Spinal cord (tissue), 10 donors: ENCODE data around the gene RBM18. TPM values are rescaled to one million over a fixed set of nuclear protein-coding genes. Genes with fewer than 3 reads are reported as not detected.

Experiments
- DNase-seq, 6 donors: peaks; one replicate each; pipeline versions ENCODE4 v3.0.0 to v3.0.0-alpha.2; 2013 to 2015; ENCODE audit warnings: low spot score in 6 of 6, low read depth in 4 of 6
- H3K27ac ChIP-seq: one replicate; pipeline ENCODE4 v1.5.1; 2013; ENCODE audit warnings: low read depth, low read length, control low read depth
- H3K27me3 ChIP-seq: one replicate; pipeline ENCODE4 v1.6.1; 2013; ENCODE audit warnings: low read length; ENCODE audit not compliant: control insufficient read depth, insufficient read depth
- H3K36me3 ChIP-seq: one replicate; pipeline ENCODE4 v1.6.1; 2013; ENCODE audit warnings: low read length; ENCODE audit not compliant: control insufficient read depth, insufficient read depth
- H3K4me1 ChIP-seq: one replicate; pipeline ENCODE4 v1.6.1; 2013; ENCODE audit warnings: low read length; ENCODE audit not compliant: control insufficient read depth, insufficient read depth
- H3K4me3 ChIP-seq: one replicate; pipeline ENCODE4 v1.5.1; 2013; ENCODE audit warnings: low read depth, low read length, control low read depth
- H3K9me3 ChIP-seq: one replicate; pipeline ENCODE4 v1.6.1; 2013; ENCODE audit warnings: low read length; ENCODE audit not compliant: control insufficient read depth, insufficient read depth
- WGBS: methylation state at CpG from one replicate; pipeline ENCODE4 v1.1.5; 2013; ENCODE audit warnings: missing lambda C conversion rate; ENCODE audit not compliant: insufficient coverage; 5-methylcytosine and 5-hydroxymethylcytosine counted together
- polyA plus RNA-seq, 2 donors: library from polyadenylated mRNA; unstranded; fragments of 120-200 nt; gene quantifications; one replicate each; pipeline ENCODE4 v1.2.1, GENCODE V29; 2013; ENCODE audit not compliant: insufficient read length in 2 of 2
- total RNA-seq, 2 donors: library from RNA; depleted of rRNA in 1 of 2; stranded (reverse); fragments of 120-200 nt in 1 of 2; fragments of >200 nt in 1 of 2; gene quantifications; one replicate each; pipeline versions ENCODE4 v1.2.3 to v1.2.4, GENCODE V29; 2013 to 2014
- donor health status: healthy.

The RBM18 gene
- total and polyA plus RNA-seq, 4 donors, result 14.4 to 32.7 (median 25.4) TPM

DNA sequence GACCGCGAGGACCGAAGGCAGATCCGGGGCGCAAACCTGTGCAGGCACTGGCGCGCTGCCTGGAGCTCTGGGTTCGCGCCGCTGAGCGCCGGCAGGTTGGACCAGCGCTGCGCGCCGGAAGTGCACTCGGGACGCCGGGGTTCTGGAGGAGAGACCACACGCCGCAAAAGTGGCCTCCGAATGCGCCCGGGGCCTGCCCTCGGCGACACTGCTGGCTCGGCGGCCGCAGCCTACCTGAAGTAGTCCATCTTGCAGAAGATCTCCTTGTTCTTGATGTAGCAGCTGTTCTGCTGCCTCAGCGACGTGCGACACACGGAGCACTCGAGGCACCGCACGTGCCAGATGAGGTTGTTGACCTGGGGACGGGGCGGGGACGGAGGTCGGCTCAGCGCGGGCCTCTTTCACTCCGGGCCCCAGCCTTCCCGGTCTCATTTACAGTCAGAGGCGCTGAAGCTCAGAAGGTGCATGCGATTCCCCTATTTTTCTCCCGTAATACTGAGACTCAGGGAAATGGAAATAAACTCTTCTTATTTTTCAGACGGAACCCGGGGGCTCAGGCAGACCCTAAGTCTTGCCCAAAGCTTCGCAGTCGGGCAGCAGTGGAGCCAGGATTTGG is 38.4 kb downstream of the RBM18 start:
- H3K27ac ChIP-seq, result no peak overlapping the region
- no peaks in the 10 kb centered on the region for H3K9me3 ChIP-seq
- no peak overlapping the region for H3K4me3 ChIP-seq
- no peaks in the 10 kb centered on the region for H3K36me3 ChIP-seq
- 3% methylated on average over 51 of the region's 51 CpGs for WGBS
- peak in 1 of 6 donors; percentile 33 for DNase-seq
- H3K27me3 ChIP-seq, result peaks cover 99% of the 10 kb centered on the region
- H3K4me1 ChIP-seq, result peaks cover 39% of the 10 kb centered on the region

DNA sequence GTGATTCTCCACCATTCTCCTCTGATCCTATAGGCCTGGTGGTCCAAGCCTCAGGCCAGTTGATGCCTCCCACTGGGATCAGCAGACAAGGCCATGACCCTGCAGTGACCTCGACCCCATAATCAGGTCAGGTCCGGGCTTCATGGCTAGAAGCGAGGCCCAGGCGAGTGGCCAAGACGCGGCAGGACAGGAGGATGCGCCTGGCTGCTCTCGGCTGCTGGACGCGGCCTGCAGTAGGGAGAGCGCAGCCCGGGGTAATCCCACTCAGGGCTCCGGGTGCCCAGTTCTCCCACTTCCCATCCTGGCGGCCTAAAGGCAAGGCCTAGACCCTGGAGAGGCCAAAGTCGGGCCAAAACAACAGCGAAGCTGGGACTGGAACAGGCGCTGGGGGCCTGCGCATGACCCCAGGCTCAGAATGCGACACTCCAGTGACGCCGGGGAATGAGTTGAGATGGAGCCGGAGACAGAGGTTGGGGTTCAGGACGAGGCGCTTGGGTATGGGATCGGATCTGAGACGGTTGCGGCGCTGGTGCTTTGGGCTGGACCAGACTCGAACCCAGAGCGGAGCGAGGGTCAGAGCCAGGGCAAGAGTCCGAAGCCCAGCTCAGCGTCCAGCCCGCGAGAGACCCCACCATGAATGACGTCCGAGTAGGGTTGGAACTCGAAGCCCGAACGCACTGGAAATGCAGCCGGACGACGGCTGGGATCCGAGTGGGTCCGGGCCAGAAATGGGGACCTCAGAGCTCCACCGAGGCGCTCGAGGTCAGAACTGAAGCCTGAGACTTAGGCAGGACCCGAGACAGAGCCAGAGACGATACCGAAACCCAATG is 39.1 kb downstream of the RBM18 start:
- H3K27me3 ChIP-seq, result peaks cover 99% of the 10 kb centered on the region
- no peaks in the 10 kb centered on the region for H3K36me3 ChIP-seq
- no peak for DNase-seq
- H3K4me1 ChIP-seq, result peaks cover 44% of the 10 kb centered on the region
- no peaks in the 10 kb centered on the region for H3K9me3 ChIP-seq
- H3K4me3 ChIP-seq, result no peak overlapping the region
- H3K27ac ChIP-seq, result no peak overlapping the region
- WGBS, result 8% methylated on average over 51 of the region's 51 CpGs

DNA sequence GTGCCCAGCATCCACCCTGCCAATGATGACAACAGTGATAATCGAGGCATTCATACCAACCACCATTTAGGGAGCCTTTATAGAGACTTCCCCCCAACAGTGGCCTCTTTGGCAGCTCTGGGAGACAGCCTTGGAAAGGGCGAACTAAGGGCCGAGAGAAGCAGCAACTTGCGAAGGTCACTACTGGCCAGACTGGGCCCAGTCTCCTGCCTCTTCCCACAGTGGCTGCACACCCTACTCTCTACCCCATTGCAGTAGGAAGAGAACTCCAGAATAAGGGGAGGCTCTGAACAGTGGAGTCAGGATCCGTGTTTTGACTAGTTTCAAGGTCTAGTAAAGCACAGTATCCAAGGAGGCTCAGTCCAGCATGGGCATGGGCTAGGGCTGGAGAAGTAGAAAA is 41.2 kb downstream of the RBM18 start:
- no peaks in the 10 kb centered on the region for H3K36me3 ChIP-seq
- WGBS, result 65% methylated on average over 2 of the region's 5 CpGs
- H3K27me3 ChIP-seq, result peaks cover 99% of the 10 kb centered on the region
- DNase-seq, result no peak
- no peak overlapping the region for H3K27ac ChIP-seq
- peaks cover 59% of the 10 kb centered on the region for H3K4me1 ChIP-seq
- no peak overlapping the region for H3K4me3 ChIP-seq
- no peaks in the 10 kb centered on the region for H3K9me3 ChIP-seq

DNA sequence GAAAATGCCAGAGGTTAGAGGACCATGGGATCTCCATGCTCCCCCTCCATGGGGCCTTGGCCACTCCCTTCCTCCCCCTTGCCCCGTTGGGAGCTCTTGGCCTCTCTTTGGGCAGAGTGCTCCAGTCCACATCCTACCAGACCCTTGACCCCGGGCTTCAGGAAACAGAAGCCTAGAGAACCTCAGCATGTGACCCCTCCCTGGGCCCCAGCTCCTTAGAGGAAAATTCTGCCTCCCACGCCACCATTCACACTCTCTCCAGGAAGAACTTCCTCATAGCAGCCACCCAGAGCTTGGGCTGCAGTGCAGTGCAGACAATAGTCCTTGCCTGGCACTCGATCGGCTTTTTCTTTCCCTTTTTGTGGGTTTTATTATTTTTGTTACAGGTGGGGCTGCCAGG is 41.8 kb downstream of the RBM18 start:
- H3K27ac ChIP-seq, result no peak overlapping the region
- H3K4me3 ChIP-seq, result no peak overlapping the region
- H3K27me3 ChIP-seq, result peaks cover 100% of the 10 kb centered on the region
- 13% methylated on average over 3 of the region's 5 CpGs for WGBS
- peaks cover 53% of the 10 kb centered on the region for H3K4me1 ChIP-seq
- H3K9me3 ChIP-seq, result no peaks in the 10 kb centered on the region
- H3K36me3 ChIP-seq, result no peaks in the 10 kb centered on the region
- no peak for DNase-seq

DNA sequence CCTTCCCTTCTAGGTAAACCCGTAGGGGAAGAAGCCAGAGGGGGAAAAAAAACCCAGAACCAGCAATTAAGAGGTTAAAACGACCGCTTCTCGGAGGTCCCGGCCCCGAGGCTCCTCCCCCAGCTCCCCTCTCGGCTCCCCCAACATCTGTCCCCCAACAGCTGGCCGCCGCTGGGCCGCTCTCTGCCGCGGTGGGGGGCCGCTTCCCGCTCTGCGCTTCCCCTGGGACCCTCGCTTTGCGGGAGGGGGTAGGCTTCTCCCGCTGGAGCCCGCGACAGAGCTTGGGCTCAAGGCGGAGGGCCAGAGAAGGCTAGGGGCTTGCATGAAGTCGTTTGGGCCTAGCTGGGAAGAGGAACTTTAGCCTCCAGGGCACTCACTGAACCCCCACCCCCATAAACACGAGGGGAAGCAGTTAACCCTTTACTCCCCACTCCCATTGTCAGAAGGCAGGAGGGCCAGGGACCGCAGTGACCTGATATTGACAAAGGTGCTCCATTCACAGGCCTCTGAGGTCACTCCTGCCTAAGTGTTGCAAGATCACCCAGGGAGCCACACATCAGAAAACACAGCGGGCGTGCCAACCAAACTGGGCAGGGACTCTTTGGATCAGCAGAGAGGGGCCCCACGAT is 43.3 kb downstream of the RBM18 start:
- DNase-seq, result no peak
- H3K9me3 ChIP-seq, result no peaks in the 10 kb centered on the region
- peaks cover 100% of the 10 kb centered on the region for H3K27me3 ChIP-seq
- H3K4me3 ChIP-seq, result no peak overlapping the region
- H3K4me1 ChIP-seq, result peaks cover 44% of the 10 kb centered on the region
- WGBS, result 0% methylated on average over 19 of the region's 27 CpGs
- H3K27ac ChIP-seq, result no peak overlapping the region
- H3K36me3 ChIP-seq, result no peaks in the 10 kb centered on the region

DNA sequence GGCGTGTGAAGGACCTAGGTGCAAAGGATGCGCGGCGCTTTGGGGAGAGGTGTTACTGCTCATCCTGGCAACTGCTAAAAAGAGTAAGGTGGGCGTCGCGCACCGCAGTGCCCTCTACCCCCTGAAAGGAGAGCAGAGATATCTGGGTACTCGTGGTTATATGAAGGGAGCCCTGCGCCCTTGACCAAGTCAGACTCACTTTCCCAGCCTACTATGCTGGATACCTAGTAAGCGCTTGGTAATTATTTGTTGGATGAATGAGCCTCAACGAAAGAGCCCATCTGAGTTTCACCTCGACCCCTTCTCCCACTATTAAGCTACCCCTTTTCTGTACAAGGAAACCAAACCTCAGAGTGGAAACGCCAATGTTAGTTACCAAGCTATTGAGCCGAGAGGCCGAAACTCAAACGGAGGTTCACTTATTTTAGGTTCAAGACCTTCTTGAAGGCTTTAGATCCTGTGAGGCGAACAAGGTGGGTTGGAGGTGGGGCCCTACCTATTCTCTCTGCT is 43.9 kb downstream of the RBM18 start:
- peak in 2 of 6 donors; percentile 31 to 46 for DNase-seq
- 9% methylated on average over 9 of the region's 18 CpGs for WGBS
- no peak overlapping the region for H3K4me3 ChIP-seq
- H3K27me3 ChIP-seq, result peaks cover 100% of the 10 kb centered on the region
- peaks cover 38% of the 10 kb centered on the region for H3K4me1 ChIP-seq
- H3K9me3 ChIP-seq, result no peaks in the 10 kb centered on the region
- H3K36me3 ChIP-seq, result no peaks in the 10 kb centered on the region
- no peak overlapping the region for H3K27ac ChIP-seq

DNA sequence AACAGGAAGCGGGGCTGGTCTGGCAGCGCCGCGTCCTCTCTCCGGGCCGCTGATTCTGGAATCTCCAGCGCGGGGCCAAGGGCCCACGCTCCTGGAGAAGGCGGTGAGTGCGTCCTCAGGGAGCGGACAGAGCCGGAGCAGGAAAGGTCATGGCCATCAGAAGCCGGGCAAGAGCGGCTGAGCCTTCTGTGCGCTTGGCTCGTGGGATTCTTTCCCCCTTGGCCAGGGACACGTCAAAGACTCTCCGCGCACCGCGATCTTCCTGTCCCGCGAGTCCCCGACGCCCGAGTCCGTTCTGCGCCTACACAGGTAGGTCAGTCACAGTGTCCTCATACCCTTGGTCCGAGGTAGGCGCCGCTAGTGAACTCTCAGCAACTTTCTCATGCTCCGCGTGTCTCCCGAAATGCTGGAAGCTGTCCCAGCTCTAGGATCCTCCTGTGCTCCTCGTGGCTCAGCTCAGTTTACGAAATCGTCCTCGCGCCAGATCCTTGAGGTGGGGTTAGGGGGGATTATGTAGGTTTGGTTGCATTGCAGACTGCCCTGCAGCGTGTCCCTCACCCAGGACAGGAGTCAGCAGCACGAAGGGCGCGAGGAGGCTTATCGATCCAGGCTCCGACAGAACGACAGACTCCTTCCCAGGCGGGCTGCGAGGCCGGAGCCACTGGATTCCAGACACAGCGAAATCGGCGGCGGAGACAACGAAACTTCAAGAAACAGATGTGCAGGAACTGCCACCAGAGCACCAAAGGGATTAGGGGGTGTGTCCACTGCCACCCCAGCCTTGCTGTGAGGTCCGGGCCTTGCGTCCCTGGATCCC is 44.6 kb downstream of the RBM18 start:
- Histone ChIP-seq H3K9me3 (no peaks in the 10 kb centered on the region), H3K27me3 (peaks cover 100% of the 10 kb centered on the region), H3K4me3 (no peak overlapping the region), H3K36me3 (no peaks in the 10 kb centered on the region), H3K4me1 (peaks cover 35% of the 10 kb centered on the region), H3K27ac (no peak overlapping the region)
- WGBS, result 2% methylated on average over 57 of the region's 57 CpGs
- peak in 2 of 6 donors; percentile 47 to 65 for DNase-seq

DNA sequence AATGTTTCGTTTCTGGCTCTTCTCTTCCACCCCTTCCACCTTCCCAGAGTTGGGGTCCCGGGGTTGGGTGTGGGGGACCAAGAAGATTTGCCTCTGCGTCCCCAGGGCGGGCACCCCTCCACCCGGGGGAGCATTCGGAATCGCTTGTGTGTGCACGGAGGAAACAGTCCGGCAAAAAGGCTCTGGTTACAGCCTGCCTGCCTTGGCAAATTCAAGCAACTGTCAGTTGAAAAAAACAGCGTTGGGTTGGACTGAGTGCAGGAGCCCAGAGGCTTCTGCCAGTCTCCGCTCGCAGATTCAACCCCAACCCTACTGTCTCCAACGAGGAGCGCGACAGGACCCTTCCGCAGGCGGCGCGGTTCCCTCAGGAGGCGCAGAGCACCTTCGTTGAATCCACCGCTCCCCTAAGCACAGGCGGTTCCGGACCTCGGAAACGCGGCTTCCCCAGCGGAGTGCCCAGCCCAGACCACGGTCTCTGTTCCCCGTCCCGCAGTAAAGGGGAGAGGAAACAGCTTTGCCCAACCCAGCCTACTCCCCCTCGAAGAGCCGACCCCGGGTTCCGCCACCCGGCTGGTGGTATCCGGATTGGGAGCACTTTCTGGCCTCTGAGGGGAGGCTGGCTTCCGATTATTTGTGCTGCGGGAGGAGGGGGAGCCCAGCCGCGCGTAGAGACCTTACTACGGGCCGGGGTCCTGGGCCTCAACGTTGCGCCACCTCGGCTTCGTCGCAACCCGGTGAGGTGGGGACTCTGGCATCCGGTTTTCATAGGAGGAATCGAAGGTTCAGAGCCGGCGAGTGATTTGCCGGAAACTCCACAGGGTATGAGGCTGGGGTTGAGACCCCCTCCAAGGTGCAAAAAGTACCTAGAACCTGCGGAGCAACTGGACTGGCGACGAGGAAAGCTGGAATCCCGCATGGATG is 45.4 kb downstream of the RBM18 start:
- Histone ChIP-seq H3K27ac (no peak overlapping the region), H3K9me3 (no peaks in the 10 kb centered on the region), H3K36me3 (no peaks in the 10 kb centered on the region), H3K4me1 (peaks cover 39% of the 10 kb centered on the region), H3K27me3 (peaks cover 97% of the 10 kb centered on the region), H3K4me3 (no peak overlapping the region)
- peak in 1 of 6 donors; percentile 36 for DNase-seq
- under 1% methylated on average over 41 of the region's 59 CpGs for WGBS
